Psoas muscle (tissue), 8 donors: ENCODE results near the gene TBCD. TPM values are rescaled to one million over a fixed set of nuclear protein-coding genes. Genes with fewer than 3 reads are reported as not detected.

Source experiments
- ATAC-seq, 4 donors: fragments of 200-7000 bp; cut with Tn5 transposase; one replicate each; pipeline ENCODE4 v1.9.1; 2020; ENCODE audit warnings: moderate library complexity in 3 of 4, mild to moderate bottlenecking in 2 of 4
- DNase-seq, 2 donors: peaks; one replicate each; pipeline ENCODE4 v3.0.0-alpha.2; 2020
- H3K27ac ChIP-seq: fragments of 200-600 bp; one replicate; pipeline ENCODE4 v1.8.0; 2022
- H3K27me3 ChIP-seq, 3 donors: fragments of 200-600 bp in 1 of 3; one replicate each; pipeline versions ENCODE4 v1.6.1 to v1.8.0; 2013 to 2022; ENCODE audit warnings: low read length in 2 of 3, mild to moderate bottlenecking in 2 of 3, moderate library complexity in 1 of 3; ENCODE audit not compliant: insufficient read depth in 3 of 3
- H3K36me3 ChIP-seq, 2 donors: fragments of 200-600 bp in 1 of 2; one replicate each; pipeline versions ENCODE4 v1.6.1 to v1.8.0; 2013 to 2022; ENCODE audit warnings: low read depth in 1 of 2, mild to moderate bottlenecking in 1 of 2, moderate library complexity in 1 of 2; ENCODE audit not compliant: insufficient read depth in 1 of 2
- H3K4me1 ChIP-seq: fragments of 200-600 bp; one replicate; pipeline ENCODE4 v1.8.0; 2022
- H3K4me3 ChIP-seq: fragments of 200-600 bp; one replicate; pipeline ENCODE4 v1.8.0; 2022; ENCODE audit warnings: mild to moderate bottlenecking
- H3K9me3 ChIP-seq: fragments of 200-600 bp; one replicate; pipeline ENCODE4 v1.8.0; 2022
- CTCF ChIP-seq: fragments of 200-600 bp; IDR thresholded peaks from one replicate; pipeline ENCODE4 v1.8.0; 2022; ENCODE audit warnings: antibody characterized with exemption
- WGBS, 3 donors: extraction: QIAGEN DNeasy Blood & Tissue Kit; methylation state at CpG; one replicate each; pipeline versions ENCODE4 v1.1.6 to v1.1.7; 2013; 5-methylcytosine and 5-hydroxymethylcytosine counted together
- intact Hi-C, 2 donors: fragments of 100-400 bp; cut with DNase I; formaldehyde crosslinking; loops; one replicate each; pipeline versions ENCODE4 v1.11.0 to v1.14.2; 2022
- polyA plus RNA-seq, 3 donors: library from polyadenylated mRNA; stranded (reverse); fragments of 200-250 nt; gene quantifications; one replicate each; pipeline ENCODE4 v1.2.3, GENCODE V29; 2013
- total RNA-seq, 4 donors: library from RNA; stranded (reverse); fragmentation: NEBNext Ultra II Directional in 2 of 4; extraction: Animal tissue kit (Norgen Biotek cat#: 25700) in 2 of 4; gene quantifications; one replicate each; pipeline versions ENCODE4 v1.2.1 to v1.2.4, GENCODE V29; 2021 to 2023
- donor health status: healthy with polysubstance abuse.
- donor health status: DM: no; HTN: no; CAD: no; lungs with moderate emphysema.
- donor health status: Bipolar disorder and iron deficiency.
- donor health status: healthy.
- donor health status: DM: yes; HTN: yes; CAD: no.
- donor health status: DM: no; HTN: no; CAD: no.
- donor health status: DM: no; HTN: no; CAD: no.
- donor health status: DM: yes; HTN: yes; CAD: no.

The TBCD gene
- total and polyA plus RNA-seq, 7 donors, result 28.2 to 65.0 (median 36.5) TPM

- Histone ChIP-seq H3K36me3 (peaks cover 0 to 13% of the 10 kb centered on the region in 2 donors), H3K4me1 (peaks cover 5% of the 10 kb centered on the region), H3K4me3 (no peak overlapping the region), H3K27me3 (no peaks in the 10 kb centered on the region), H3K27ac (no peak overlapping the region), H3K9me3 (no peaks in the 10 kb centered on the region)
- no peak for TF ChIP-seq CTCF
- intact Hi-C loops, result no loop called here
- 95 to 98% (median 97%) methylated on average over 9 of the region's 9 CpGs for WGBS, 3 donors
- DNase-seq, result no peak
- ATAC-seq, result no peak
These were observed 45.2 kb downstream of the TBCD start for GRCh38 chr17:82797061-82797460.

DNA sequence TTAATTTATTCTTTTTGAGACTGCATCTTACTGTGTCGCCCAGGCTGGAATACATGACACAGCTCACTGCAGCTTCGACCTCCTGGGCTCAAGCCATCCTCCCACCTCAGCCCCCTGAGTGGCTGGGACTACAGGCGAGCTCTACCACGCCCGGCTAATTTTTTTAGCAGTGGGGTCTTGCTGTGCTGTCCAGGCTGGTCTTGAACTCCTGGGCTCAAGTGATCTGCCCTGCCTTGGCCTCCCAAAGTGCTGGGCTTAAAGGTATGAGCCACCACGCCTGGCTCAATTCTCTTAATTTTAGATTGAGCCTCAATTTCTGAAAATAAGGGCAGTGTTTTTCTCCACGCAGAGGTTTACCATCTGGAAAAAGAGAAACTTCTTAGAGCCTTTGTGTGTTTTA lies 46.9 kb downstream of the TBCD start:
- Histone ChIP-seq H3K36me3 (peaks cover 0 to 13% of the 10 kb centered on the region in 2 donors), H3K27ac (no peak overlapping the region), H3K9me3 (no peaks in the 10 kb centered on the region), H3K4me3 (no peak overlapping the region), H3K4me1 (peaks cover 2% of the 10 kb centered on the region), H3K27me3 (no peaks in the 10 kb centered on the region)
- DNase-seq (no peak), ATAC-seq (no peak)
- whole genome bisulfite sequencing, 3 donors, result 96 to 99% (median 98%) methylated on average over 7 of the region's 7 CpGs
- TF ChIP-seq CTCF, result no peak
- intact Hi-C loops, result no loop called here

- H3K36me3 ChIP-seq, result peaks cover 0 to 13% of the 10 kb centered on the region in 2 donors
- H3K4me1 ChIP-seq, result peaks cover 6% of the 10 kb centered on the region
- H3K9me3 ChIP-seq, result no peaks in the 10 kb centered on the region
- TF ChIP-seq CTCF, result no peak
- no peak for ATAC-seq
- 94 to 95% (median 95%) methylated on average over 16 of the region's 16 CpGs for WGBS, 3 donors
- no peaks in the 10 kb centered on the region for H3K27me3 ChIP-seq
- H3K4me3 ChIP-seq, result no peak overlapping the region
- no peak for DNase-seq
- intact Hi-C loops, result no loop called here
- no peak overlapping the region for H3K27ac ChIP-seq
These were observed 47.7 kb downstream of the TBCD start for GRCh38 chr17:82799591-82799990.

DNA sequence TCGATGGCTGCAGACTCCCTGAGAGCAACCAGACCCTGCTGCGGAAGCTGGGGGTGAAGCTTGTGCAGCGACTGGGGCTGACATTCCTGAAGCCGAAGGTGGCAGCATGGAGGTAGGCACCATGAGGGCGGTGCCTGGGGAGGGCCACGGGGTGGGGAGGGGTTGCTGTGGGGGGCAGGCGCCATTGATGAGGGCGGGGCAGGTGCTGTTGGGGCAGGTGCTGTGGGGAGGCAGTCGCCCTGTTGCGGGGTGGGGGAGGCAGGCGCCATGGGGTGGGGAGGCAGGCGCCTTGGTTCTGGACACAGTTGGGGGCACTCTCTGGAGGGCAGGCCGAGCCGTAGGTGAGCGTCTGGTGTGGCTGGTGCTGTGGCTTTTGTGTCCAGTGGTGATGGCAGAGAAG lies 49.0 kb downstream of the TBCD start:
- WGBS, 3 donors, result 95 to 97% (median 96%) methylated on average over 12 to 15 of the region's 15 CpGs
- no peak for DNase-seq
- TF ChIP-seq CTCF, result no peak
- Histone ChIP-seq H3K36me3 (peaks cover 0 to 13% of the 10 kb centered on the region in 2 donors), H3K27me3 (no peaks in the 10 kb centered on the region), H3K4me3 (no peak overlapping the region), H3K4me1 (peaks cover 16% of the 10 kb centered on the region), H3K27ac (no peak overlapping the region), H3K9me3 (no peaks in the 10 kb centered on the region)
- intact Hi-C loops, result no loop called here
- no peak for ATAC-seq

GRCh38 chr17:82801377-82801970 lies 49.6 kb downstream of the TBCD start:
- 96% methylated on average over 61 to 63 of the region's 63 CpGs for WGBS, 3 donors
- H3K4me1 ChIP-seq, result peaks cover 16% of the 10 kb centered on the region
- H3K9me3 ChIP-seq, result no peaks in the 10 kb centered on the region
- intact Hi-C loops, result no loop called here
- DNase-seq (peak in 1 of 2 donors; percentile 15), ATAC-seq (no peak)
- TF ChIP-seq CTCF, result no peak
- H3K4me3 ChIP-seq, result no peak overlapping the region
- no peaks in the 10 kb centered on the region for H3K27me3 ChIP-seq
- H3K27ac ChIP-seq, result no peak overlapping the region
- peaks cover 0 to 13% of the 10 kb centered on the region in 2 donors for H3K36me3 ChIP-seq
